OCI-LY1 (cell line): ENCODE data around the gene KRTAP9-1.

Experiments
- H2AFZ ChIP-seq: fragments of 200-600 bp; sonication (generic), shearing (Covaris generic); 2 replicates; pipeline ENCODE4 v1.6.0; 2014; ENCODE audit warnings: antibody characterized with exemption, mild to moderate bottlenecking, low read length
- H3F3A ChIP-seq: fragments of 200-600 bp; sonication (generic), shearing (Covaris generic); 2 replicates; pipeline ENCODE4 v1.6.0; 2014; ENCODE audit warnings: mild to moderate bottlenecking, antibody characterized with exemption, low read length, moderate library complexity; ENCODE audit not compliant: insufficient read depth
- H3K27ac ChIP-seq: fragments of 200-600 bp; sonication (generic); 2 replicates; pipeline ENCODE4 v1.5.1; 2014; ENCODE audit warnings: low read length, mixed run types, mild to moderate bottlenecking, low read depth; ENCODE audit not compliant: poor library complexity, severe bottlenecking
- H3K27me3 ChIP-seq: fragments of 200-600 bp; sonication (generic); 2 replicates; pipeline ENCODE4 v1.6.0; 2014; ENCODE audit warnings: antibody characterized with exemption, mild to moderate bottlenecking, low read length, moderate library complexity; ENCODE audit not compliant: insufficient read depth
- H3K36me3 ChIP-seq: fragments of 200-600 bp; sonication (generic); 2 replicates; pipeline ENCODE4 v1.6.1; 2014; ENCODE audit warnings: mild to moderate bottlenecking, antibody characterized with exemption, low read length, moderate library complexity, mixed read lengths; ENCODE audit not compliant: insufficient read depth
- H3K4me1 ChIP-seq: fragments of 200-600 bp; sonication (generic); 2 replicates; pipeline ENCODE4 v1.5.1; 2014; ENCODE audit warnings: mild to moderate bottlenecking, low read length, moderate library complexity; ENCODE audit not compliant: insufficient read depth, severe bottlenecking
- H3K4me2 ChIP-seq: fragments of 200-600 bp; sonication (generic), shearing (Covaris generic); 2 replicates; pipeline ENCODE4 v1.6.1; 2014; ENCODE audit warnings: low read length
- H3K4me3 ChIP-seq: fragments of 200-600 bp; sonication (generic); 2 replicates; pipeline ENCODE4 v1.5.1; 2014; ENCODE audit warnings: low read length, low read depth, mild to moderate bottlenecking, mixed read lengths; ENCODE audit not compliant: poor library complexity, severe bottlenecking
- H3K79me2 ChIP-seq: fragments of 200-600 bp; shearing (Covaris generic); 2 replicates; pipeline ENCODE4 v1.6.1; 2016; ENCODE audit warnings: mixed run types, low read length, mixed read lengths; ENCODE audit not compliant: insufficient read depth
- H3K9ac ChIP-seq: fragments of 200-600 bp; sonication (generic), shearing (Covaris generic); 2 replicates; pipeline ENCODE4 v1.6.1; 2014; ENCODE audit warnings: mild to moderate bottlenecking, low read length, mixed read lengths
- H3K9me2 ChIP-seq: fragments of 200-600 bp; sonication (generic), shearing (Covaris generic); 2 replicates; pipeline ENCODE4 v1.6.1; 2014; ENCODE audit warnings: low read depth, mild to moderate bottlenecking, low read length, mixed read lengths
- H3K9me3 ChIP-seq: fragments of 200-600 bp; shearing (Covaris generic); 2 replicates; pipeline ENCODE4 v1.6.1; 2014; ENCODE audit warnings: low read length, mixed read lengths
- H4K20me1 ChIP-seq: fragments of 200-600 bp; sonication (generic), shearing (Covaris generic); 2 replicates; pipeline ENCODE4 v1.6.0; 2016; ENCODE audit warnings: mild to moderate bottlenecking, low read length; ENCODE audit not compliant: insufficient read depth
- CTCF ChIP-seq: fragments of 200-600 bp; sonication (generic), shearing (Covaris generic); IDR thresholded peaks from 2 replicates; pipeline ENCODE4 v1.5.1; 2017; ENCODE audit warnings: mild to moderate bottlenecking, antibody characterized with exemption, low read length, moderate library complexity, mixed read lengths
- EZH2 ChIP-seq: fragments of 200-600 bp; sonication (generic), shearing (Covaris generic); IDR thresholded peaks from 2 replicates; pipeline ENCODE4 v1.8.0; 2017; ENCODE audit warnings: borderline replicate concordance, mixed run types, mild to moderate bottlenecking, antibody characterized with exemption, low read length, moderate library complexity, mixed read lengths

The KRTAP9-1 gene

DNA sequence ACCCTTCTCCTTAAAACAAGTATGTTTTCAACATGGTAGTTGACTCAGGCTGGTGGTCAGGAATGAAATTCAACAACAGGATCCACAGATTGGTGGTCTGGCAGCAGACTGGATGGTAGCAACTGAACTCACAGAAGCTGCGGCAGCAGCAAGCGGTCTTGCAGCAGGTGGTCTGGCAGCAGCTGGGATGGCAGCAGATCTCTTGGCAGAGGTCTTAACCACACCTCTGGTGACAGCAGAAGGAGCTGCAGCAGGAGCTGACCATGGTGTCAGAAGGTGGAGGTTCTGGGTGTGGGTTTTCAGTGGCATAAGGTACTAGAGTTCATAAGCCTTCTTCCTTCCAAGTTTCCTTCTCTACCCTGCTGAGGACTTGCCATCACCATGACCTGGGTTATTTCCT lies 2.8 kb upstream of the KRTAP9-1 start:
- Histone ChIP-seq H3K4me1 (no peaks in the 10 kb centered on the region), H3K4me3 (no peak overlapping the region), H3K9ac (no peak overlapping the region), H3K27ac (no peak overlapping the region), H3K27me3 (no peaks in the 10 kb centered on the region; the same call in 1 of the 2 replicates), H3F3A (no peaks in the 10 kb centered on the region), H2AFZ (no peak overlapping the region), H4K20me1 (no peaks in the 10 kb centered on the region), H3K79me2 (no peaks in the 10 kb centered on the region), H3K36me3 (no peaks in the 10 kb centered on the region), H3K4me2 (no peak overlapping the region), H3K9me3 (no peaks in the 10 kb centered on the region), H3K9me2 (no peaks in the 10 kb centered on the region)
- TF ChIP-seq EZH2 (no peak), CTCF (no peak)

GRCh38 chr17:41190328-41190727 lies 641 bp downstream of the KRTAP9-1 start:
- H3K9me3 ChIP-seq = no peaks in the 10 kb centered on the region
- H3K79me2 ChIP-seq = no peaks in the 10 kb centered on the region
- H3K27me3 ChIP-seq = no peaks in the 10 kb centered on the region; the same call in 1 of the 2 replicates
- H2AFZ ChIP-seq = no peak overlapping the region
- H3F3A ChIP-seq = no peaks in the 10 kb centered on the region
- H4K20me1 ChIP-seq = no peaks in the 10 kb centered on the region
- no peaks in the 10 kb centered on the region for H3K9me2 ChIP-seq
- TF ChIP-seq EZH2 (no peak), CTCF (no peak)
- no peaks in the 10 kb centered on the region for H3K4me1 ChIP-seq
- no peak overlapping the region for H3K4me3 ChIP-seq
- no peaks in the 10 kb centered on the region for H3K36me3 ChIP-seq
- H3K4me2 ChIP-seq = no peak overlapping the region
- no peak overlapping the region for H3K27ac ChIP-seq
- H3K9ac ChIP-seq = no peak overlapping the region

DNA sequence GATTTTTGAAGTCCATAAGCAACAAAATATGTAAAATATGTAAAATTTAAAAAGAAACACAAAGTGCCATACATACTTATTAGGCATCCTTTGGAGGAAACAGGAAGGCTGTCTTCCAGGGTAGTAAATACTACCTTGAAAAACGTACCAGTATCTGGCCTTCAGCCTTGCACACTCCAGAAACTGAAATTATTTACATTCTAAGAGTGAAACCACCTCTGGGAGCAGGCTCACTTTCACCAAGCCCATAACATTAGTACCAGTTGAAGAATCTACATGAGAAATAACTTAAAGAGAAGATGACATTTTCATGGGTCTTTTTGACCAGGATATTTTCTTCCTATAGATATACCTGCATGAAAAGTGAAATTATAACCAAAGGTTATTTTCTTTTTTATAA lies 6.4 kb downstream of the KRTAP9-1 start:
- TF ChIP-seq EZH2 = no peak
- TF ChIP-seq CTCF = no peak
- no peak overlapping the region for H3K4me2 ChIP-seq
- no peaks in the 10 kb centered on the region for H3K27me3 ChIP-seq
- no peaks in the 10 kb centered on the region for H3K4me1 ChIP-seq
- H2AFZ ChIP-seq = no peak overlapping the region
- H3K4me3 ChIP-seq = no peak overlapping the region
- no peak overlapping the region for H3K27ac ChIP-seq
- H3K9me2 ChIP-seq = no peaks in the 10 kb centered on the region
- H3K9ac ChIP-seq = no peak overlapping the region
- no peaks in the 10 kb centered on the region for H3K9me3 ChIP-seq
- H4K20me1 ChIP-seq = no peaks in the 10 kb centered on the region
- no peaks in the 10 kb centered on the region for H3F3A ChIP-seq
- H3K36me3 ChIP-seq = no peaks in the 10 kb centered on the region
- H3K79me2 ChIP-seq = no peaks in the 10 kb centered on the region
